ENCODE measurements around the gene ARHGAP24.

The ARHGAP24 gene

DNA sequence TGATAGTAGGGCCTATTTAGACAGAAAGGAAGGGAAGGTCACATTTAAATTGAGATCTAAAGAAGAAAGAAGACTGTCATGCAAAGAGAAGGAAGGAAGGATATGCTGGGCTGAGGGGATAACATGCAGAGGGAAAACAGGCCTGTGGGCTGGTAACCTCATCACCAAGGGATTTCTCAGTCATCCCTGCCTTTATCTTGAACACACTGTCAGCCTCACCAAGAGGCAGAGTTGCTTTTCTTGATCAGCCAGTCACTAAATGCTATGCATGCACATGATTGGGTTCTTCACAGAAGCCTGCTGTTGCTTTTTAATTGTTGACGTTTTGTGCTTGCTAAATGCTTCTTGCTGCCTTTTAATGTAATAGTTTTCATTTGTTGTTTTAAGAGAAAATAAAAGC, 113.0 kb downstream of the ARHGAP24 start:
- DNase-seq = no peak

DNA sequence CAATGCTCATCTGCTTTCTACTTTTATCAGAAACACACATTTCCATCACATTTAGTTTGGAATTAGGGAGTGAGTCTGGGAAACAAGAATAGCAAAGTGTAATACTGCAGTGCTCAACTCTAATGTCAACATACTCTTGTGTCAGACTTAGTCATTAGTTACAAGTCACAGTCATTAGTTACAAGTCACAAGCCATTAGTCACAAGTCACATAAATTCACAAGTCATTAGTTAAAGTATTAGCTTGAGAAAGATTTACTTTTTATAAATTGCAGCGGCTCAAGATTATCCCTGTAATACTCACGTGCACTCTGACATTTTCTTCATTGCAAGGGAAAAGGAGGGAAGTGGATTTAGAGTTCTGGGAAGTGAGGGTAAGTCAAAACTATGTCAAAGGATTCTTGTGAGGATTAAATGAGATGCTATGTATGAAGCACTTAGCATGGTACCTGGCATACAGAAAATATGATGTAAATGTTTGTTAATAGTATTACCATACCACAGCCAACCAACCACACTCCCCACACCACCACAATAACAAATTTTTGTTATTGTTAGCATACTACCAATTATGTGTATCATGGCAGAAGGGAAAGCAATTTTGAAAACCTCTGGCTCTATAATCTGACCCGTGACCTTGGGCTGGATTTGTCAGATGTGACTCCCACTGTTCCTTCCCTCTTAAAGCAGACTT, 116.6 kb downstream of the ARHGAP24 start:
- peak; percentile 43 to 46 for DNase-seq

DNA sequence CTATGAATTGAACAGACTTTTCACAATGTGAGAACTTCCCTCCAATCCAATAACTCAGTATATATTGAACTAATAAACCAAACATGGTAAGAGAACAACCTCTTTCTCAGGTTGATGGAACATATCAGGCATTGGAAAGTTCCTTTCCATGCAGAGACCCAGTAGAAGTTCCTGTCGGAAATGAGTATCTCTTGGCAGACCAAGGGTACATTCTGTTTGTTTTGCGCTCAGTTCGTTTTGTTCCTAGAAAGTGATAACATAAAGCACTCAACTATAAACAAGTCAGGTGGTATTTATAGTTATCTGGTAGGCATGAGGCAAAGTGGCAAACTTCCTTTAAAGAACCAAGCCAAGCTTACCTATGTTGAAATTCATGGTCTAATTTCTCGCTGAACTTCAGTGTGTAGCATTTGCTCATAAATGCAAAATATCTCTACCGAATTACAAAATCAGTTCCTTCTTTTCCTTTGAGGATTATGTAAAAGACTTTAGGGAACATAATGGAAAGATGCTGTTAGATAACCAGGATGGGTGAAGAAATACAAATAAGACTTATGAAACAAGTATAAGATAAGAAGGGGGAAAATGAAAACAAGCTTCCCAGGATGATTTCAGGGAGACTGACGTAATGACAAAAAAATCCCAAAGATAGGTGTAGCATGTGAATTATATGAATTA, 120.3 kb downstream of the ARHGAP24 start:
- DNase-seq = peak; percentile 45 to 67

DNA sequence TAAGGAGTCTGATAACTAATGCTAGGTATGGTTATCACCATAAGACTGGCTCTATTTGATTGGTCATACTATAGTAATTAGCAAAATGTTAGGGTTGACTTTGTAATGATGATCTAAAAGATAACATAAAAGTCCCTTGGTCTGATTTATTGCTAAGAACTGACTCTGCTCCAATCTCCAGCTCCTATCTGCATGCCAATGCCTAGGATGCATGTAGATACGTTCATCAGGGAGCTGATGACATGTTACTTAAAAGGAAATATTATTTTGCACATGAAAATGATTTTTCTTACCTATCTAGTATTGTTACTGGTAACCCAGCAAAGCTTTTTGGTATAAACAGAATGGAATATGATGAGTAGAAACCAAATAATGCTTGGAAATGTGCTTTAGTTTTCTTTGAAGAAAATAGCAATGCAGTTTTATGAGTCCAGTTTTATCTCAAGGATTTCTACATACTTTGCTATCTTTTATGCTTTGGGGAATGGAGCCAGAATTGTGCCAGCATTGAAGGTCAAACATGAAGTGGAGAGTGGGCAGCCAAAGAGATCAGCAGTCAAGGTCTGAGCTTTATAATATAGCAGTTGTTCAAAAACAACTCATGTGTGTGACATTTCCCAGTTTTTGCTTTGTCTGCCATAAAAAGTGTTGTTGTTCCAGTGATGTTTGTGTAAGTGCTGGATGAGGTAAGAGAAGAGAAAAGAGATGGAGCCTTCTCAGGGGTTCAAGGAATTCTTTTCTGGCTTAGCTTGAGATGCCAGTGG, 121.0 kb downstream of the ARHGAP24 start:
- DNase-seq = no peak

DNA sequence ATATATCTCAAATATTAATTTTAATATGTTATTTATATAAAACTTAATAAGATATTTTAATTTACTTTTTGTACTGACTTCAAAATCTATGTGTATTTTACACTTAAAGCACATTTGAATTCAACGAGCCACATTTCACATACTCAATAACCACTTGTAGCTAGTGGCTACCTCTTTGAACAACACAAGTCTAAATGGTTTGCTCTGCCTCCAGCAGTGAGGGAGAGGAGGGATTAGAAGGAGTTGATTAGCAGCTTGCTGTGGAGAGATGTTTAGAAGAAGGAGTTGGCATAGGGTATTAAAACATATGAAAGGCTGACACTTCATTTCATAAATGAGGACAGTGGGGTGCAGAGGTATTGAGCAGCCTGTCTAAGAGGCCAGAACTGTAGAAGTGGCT, 124.0 kb downstream of the ARHGAP24 start:
- no peak for DNase-seq

DNA sequence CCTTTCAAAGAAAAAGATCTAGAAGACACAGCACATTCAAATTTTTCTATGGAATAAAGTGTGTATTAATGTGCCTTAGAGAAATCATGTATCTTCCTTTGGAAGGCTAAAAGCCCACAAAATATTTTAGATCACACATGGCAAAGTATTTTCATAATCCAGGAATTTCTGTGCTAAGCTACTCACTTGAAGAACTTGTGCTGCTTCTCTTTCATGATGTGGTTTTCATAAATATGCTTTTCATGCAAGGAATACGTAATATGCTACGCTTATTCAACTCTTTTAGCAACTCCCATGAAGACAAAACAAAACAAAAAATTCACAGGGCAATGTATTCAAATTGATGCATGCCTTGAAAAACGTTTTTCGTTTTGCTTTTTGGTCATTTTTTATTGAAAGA, 125.6 kb downstream of the ARHGAP24 start:
- no peak for DNase-seq

DNA sequence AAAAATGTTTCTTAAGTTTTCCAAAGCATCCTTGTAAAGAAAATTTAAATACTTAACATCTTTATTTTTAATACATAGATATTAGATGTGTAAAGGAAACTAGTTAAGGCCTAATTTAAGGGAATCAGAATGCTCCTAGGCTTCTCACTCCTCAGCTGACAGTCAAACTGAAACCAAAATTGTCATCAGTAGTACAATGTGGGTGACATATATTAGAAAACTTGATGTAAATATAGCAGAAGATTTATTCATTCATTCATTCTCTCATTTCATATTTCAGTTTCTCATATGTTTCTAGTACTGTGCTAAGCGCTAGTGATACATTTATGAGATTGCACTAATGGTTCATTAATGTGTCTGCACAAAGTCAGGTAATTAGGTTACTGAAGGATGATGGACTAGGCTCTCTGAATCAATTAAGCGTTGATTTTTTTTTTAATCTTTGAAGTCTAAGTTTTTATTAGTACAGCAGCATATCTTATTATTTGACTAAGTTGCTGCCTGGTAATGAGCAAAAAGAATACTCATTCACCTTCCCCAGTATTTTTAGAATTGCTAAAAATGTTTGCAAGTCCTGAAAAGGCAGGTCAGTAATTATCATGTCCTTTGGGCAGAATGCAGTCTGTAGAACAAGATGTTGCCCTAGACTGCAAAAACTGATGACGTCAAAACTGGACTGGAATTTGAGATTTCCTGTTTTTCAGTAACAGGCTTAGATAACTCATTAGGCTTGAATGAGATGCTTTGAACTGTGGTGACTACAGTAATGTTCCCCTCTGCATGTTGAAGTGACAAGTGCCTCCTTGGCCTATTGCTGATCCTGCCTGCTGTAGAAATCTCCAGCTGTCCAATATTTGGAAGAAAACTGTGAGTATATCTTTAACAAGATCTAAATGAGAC, 128.7 kb downstream of the ARHGAP24 start:
- no peak for DNase-seq

DNA sequence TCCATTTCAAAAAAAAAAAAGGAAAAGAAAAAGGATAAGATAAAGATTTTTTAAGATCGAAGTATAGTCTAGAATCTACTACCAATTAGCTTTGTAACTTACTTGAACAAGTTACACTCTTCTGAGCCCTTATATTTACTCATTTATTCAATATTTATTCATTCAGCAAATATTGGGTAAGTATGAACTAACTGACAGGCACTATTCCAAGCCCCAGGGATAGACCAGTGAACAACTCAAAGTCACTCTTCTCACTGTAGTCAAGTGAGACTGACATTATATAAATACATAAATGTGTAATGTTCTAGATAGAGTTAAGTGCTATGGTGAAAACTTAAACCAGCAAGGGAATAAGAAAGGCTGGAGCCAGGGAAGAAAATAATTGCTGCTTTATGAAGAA, 131.6 kb downstream of the ARHGAP24 start:
- DNase-seq = no peak

DNA sequence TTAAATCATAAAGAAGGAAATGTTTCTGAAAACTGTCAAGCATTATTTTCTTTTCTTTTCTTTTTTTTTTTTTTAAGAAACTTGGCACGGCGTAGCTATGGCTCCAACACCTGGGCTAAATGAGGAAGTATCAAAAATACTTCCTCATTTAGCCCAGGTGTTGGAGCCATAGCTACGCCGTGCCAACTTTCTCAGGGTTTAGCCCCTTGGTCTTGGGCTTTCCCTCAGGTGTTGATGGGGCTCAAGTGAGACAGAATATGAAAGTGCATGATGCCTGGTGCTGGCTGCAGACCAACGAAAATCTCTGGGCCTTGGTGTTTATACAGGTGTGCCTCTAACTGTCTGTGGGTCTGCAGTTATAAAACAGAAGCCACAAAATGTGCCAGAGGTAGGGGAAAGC, 132.7 kb downstream of the ARHGAP24 start:
- no peak for DNase-seq

DNA sequence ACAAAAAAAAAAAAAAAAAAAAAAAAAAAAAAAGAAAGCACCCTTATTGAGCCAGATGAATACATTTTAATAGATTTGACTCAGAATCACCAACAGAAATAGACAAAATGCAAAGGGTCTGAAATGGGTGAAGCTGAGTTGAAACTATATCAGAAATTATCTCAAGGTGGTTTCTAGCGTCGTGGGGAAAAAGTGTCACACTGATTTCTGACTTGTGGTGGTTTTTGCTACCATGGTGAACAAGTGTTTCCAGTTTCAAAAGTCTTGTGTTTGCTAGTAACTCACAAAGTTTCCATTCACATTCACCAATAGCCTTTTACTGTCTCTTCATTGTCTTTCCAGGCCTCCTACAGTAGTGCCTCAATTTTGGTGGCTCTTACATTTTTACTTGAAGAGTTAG, 135.5 kb downstream of the ARHGAP24 start:
- no peak for DNase-seq

DNA sequence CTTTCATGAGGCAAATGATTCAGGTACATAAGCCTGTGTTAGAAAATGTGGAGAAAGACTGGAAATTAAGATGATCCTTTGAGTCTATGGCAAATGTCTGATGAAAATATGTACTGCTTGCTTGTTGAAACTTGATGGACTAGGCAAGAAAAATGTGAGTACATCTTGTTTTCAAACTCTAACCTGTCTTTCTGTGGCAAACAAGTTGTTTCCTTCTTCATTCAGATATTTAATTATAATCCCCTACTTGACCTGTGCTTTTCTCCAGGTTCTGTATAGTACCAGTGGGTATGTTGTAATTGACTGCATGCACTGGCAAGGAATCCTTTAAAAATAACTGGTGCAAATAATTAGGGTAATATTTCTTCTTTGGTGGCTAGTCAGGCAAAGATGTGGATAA, 136.7 kb downstream of the ARHGAP24 start:
- no peak for DNase-seq

DNA sequence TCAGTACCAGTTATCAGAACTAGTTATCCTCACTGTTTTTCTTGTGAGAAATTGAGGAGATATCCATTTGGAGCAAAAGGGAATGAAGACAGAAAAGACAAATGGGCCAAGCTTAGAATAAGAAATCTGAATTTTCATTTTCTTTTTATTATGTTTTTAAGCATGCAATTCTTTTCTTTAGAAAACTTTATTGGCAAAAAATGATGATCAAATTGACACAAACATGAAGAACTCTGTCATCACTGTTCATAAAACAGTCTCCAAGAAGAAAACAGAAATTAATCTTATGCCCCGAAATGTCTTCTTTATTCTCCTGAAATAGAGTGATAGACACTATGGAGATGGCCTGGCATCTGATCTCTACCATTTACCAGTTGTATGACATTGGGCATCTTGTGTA, 139.0 kb downstream of the ARHGAP24 start:
- DNase-seq = no peak

DNA sequence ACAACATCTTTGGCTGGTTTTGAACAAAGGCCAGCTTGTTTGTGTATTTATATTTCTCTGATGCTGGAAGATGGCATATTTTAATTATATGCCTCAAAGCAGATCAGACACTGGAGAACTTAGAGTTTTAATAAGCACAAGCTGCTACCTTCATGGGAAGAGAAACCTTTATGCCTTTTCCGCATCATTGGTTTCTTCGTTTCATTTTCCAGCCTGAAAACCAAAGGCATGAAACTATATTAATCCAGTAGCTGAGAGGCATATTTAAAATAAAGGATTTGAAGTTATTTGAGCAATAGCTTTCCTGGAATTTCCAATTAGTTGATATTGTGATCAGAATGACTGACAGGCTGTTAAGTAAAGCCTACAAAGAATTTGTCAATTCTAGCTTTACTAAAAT, 141.0 kb downstream of the ARHGAP24 start:
- DNase-seq = no peak

DNA sequence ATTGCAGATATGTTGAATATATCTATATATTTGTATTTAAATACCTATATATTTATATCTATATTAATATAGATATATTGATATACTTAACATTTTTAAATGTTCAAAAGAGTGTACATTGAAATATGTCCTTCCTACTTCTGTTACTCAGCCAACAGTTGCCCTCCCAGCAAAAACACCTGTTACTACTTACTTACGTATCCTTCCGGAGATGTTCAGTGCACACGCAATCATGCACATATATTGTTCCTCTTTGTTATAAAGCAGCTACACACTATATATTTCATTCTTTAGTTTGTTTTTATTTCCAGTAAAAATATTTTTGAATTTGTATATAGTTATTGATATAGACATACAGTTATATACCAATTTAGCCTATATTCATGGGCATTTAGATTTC, 142.3 kb downstream of the ARHGAP24 start:
- no peak for DNase-seq

DNA sequence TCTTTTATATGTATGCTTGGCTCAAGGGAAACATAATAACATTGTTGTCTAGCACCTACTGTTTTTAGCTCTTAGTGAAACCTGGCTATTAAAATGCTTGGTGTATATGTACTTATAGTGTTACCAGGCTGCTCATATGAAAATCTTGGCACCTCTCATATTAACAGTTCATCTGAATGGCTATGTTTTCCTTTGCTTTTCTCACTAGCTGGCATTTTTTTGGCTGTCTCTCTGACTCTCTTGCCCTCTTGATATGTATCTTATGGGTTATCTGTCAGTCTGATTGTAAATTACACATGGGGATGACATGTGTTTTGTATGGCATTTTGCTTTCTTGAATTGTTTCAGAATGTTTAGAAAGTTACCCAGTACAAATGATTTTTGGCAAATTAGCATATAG, 158.0 kb downstream of the ARHGAP24 start:
- DNase-seq = no peak

DNA sequence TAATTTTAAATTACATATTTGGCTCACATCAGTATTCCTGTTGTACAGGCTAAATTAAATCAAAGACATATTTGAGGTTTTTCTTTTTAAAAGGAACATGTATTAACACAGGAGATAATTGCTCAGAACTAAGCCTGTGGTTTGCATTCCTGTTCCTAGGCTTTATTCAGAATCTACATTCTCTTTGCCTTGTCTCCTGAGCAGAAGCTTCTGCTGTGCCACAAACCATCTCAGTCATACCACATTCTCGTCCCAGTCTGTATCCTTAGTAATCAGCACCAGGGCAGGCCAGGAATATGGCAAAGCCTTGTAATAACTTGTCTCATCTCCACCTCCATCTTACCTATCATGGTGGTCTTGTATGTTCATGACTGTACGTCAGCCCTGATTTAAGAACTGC, 162.8 kb downstream of the ARHGAP24 start:
- no peak for DNase-seq

DNA sequence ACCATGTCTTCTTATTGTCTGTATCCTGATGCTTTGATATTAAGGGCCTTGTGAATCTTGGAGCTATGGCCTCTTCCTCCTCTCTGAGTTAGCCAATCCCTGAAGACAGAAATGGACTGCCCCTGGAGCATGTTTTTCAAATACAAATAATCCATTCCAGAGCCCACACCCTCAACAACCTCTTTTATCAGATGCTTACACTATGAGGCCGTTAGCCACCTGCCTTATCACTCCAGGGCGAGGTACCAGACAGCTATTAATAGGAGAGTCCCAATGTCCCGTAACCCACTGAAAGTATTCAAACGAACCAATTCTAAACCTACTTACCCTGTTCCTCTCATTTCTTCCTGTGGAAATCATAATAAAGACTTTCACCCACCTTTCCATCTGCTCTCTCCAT, 165.0 kb downstream of the ARHGAP24 start:
- no peak for DNase-seq

DNA sequence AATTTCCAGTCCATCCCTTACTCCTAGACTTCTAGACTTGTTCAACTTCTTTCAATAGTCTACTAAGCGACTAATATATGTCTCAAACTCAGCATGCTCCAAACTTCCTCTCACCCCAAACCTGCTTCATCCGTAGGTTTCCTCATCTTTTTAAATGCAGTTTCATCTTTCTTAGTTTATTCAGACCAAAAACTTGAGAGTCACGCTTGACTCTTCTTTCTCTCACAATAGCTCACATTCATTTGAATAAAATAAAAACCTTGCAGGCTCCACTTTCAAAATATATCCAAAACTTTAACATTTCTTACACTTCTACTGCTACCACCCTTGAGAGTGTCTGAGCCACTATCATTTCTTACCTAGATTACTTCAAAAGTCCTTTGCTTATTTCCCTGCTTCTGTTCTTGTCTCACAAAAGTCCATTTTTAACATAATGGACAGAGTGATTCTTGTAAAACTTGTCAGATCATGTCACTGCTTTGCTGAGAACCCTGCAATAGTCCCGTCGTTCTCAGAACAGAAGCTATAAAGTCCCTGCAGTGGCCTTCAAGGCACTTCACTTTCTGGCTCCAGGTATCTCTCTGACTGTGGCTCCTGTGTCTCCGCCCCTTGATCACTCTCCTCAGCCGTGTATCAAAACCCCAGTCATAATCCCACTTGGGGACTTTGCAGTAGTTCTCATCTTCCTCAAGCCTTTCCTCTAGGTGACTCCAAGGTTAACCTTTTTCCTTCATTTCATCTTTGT, 167.6 kb downstream of the ARHGAP24 start:
- no peak for DNase-seq

DNA sequence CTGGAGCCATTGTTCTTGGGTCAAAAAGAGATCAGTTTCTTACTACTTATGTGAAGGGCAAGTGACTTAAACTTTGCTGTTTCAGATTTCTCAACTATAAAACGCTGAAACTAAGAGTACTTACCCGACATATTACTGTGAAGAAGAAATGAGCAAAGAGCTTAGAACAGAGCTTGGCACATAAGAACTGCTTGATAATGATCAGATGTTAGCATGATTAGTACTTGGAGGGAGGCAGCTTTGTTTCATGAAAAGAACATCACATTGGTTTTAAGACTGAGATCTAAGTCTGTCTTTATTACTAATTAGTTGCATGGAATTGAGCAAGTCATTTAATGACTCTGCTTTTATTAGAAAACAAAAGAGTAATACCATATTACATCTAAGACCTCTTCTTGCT, 169.1 kb downstream of the ARHGAP24 start:
- DNase-seq = no peak

DNA sequence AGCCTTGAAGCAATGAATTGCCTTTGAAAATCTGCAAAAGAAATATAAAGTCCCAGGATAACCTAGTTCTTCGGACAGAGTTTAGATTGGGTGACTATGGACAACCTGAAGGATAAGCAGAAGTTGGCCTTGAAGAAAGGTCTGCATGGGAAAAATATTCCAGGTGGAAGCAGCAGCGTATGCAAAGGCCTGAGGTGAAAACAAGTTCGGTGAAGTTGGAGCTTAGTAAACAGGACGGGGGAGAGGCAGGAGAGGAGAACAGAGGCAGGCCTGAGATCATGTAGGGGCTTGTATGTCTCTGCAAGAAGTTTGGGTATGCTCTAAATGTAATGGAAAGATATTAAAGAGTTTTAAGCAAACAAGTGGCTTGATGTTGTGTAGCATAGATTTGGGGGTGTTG, 176.0 kb downstream of the ARHGAP24 start:
- DNase-seq = no peak

DNA sequence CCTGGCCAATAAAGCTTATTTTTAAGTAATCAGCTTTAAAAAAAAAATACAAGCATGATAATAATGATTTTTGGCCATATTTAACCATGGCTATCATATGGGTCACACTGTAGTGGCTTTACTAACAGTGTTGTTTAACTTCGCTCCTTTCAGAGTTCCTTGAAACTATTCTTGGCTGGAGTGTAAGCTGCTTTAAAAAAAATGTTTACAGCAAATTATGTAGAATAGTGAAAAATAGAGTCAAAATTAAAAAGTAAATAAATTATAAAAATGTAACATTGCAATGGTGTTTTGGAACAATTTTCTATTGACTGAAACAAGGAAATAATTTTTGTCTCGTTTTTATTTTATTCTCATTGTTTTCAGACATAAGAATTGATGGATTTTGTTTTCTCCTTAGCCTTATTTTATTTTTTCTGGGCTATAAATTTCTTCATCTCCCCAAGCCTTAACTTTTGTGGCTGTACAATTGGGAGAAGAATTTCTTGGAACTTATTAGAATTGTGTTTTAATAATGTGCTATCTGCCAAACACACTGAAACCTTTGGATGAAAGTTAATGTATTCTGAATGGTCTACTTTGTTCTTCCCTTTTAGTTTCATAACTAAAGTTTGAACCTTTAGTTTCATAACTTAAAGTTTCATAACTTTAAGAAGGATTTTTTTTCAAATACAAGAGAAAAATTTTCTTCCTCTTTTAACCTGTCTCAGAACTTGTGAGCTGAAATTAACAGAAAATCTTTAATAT, 182.0 kb downstream of the ARHGAP24 start:
- peak in 1 of 2 donors; percentile 89 for DNase-seq
